SU-DHL-6 (cell line): Measurements from ENCODE around the gene KCNJ16.

Experiments used
- H2AFZ ChIP-seq: fragments of 200-600 bp; sonication (generic); 2 replicates; pipeline ENCODE4 v1.6.1; 2014; ENCODE audit warnings: low read depth, mild to moderate bottlenecking, moderate library complexity, mixed read lengths, antibody characterized with exemption, low read length; ENCODE audit not compliant: severe bottlenecking
- H3F3A ChIP-seq: fragments of 200-600 bp; shearing (Covaris generic); 2 replicates; pipeline ENCODE4 v1.6.0; 2016; ENCODE audit warnings: antibody characterized with exemption, mild to moderate bottlenecking; ENCODE audit not compliant: insufficient read depth
- H3K27ac ChIP-seq: fragments of 200-600 bp; sonication (generic); 2 replicates; pipeline ENCODE4 v1.5.1; 2016; ENCODE audit warnings: low read depth, mild to moderate bottlenecking, low read length, moderate library complexity, mixed read lengths
- H3K27me3 ChIP-seq: fragments of 200-600 bp; sonication (generic), shearing (Covaris generic); 2 replicates; pipeline ENCODE4 v1.6.0; 2014; ENCODE audit warnings: mild to moderate bottlenecking, low read length
- H3K36me3 ChIP-seq: fragments of 200-600 bp; sonication (generic); 2 replicates; pipeline ENCODE4 v1.6.1; 2014; ENCODE audit warnings: mild to moderate bottlenecking, low read length, mixed read lengths
- H3K4me2 ChIP-seq: fragments of 300-600, 200-600 bp; shearing (Covaris generic), sonication (generic); 2 replicates; pipeline ENCODE4 v1.6.0; 2014; ENCODE audit warnings: low read length, low read depth, mild to moderate bottlenecking; ENCODE audit not compliant: poor library complexity, severe bottlenecking
- H3K4me3 ChIP-seq: fragments of 200-600 bp; sonication (generic); 2 replicates; pipeline ENCODE4 v1.5.1; 2014; ENCODE audit warnings: antibody characterized with exemption, low read length, mild to moderate bottlenecking, mixed read lengths; ENCODE audit not compliant: insufficient read depth, poor library complexity, severe bottlenecking
- H3K79me2 ChIP-seq: fragments of 200-600 bp; sonication (generic); 2 replicates; pipeline ENCODE4 v1.6.1; 2014; ENCODE audit warnings: mild to moderate bottlenecking, low read length, moderate library complexity; ENCODE audit not compliant: insufficient read depth
- H3K9ac ChIP-seq: fragments of 200-600 bp; sonication (generic); 2 replicates; pipeline ENCODE4 v1.7.0; 2014; ENCODE audit warnings: mild to moderate bottlenecking, low read length
- H3K9me2 ChIP-seq: fragments of 200-600 bp; sonication (generic); replicated peaks from 2 replicates; pipeline ENCODE4 v1.6.1; 2014; ENCODE audit warnings: low read length; ENCODE audit not compliant: insufficient read depth
- H3K9me3 ChIP-seq: fragments of 200-600 bp; sonication (generic); 2 replicates; pipeline ENCODE4 v1.6.1; 2014; ENCODE audit warnings: low read length, mixed read lengths; ENCODE audit not compliant: insufficient read depth
- H4K20me1 ChIP-seq: fragments of 200-600 bp; sonication (generic); 2 replicates; pipeline ENCODE4 v1.6.1; 2014; ENCODE audit warnings: low read depth, mild to moderate bottlenecking, antibody characterized with exemption, low read length, moderate library complexity, mixed read lengths
- EZH2phosphoT487 ChIP-seq: fragments of 200-600 bp; sonication (generic), shearing (Covaris generic); conservative IDR thresholded peaks from 2 replicates; pipeline ENCODE4 v1.6.1; 2018; ENCODE audit warnings: mild to moderate bottlenecking, antibody characterized with exemption, low read length, moderate library complexity, mixed read lengths
- TF ChIP-seq, protein P1 (sequence below): fragments of 200-600 bp; sonication (generic); IDR thresholded peaks from one replicate; pipeline ENCODE4 v1.5.1; 2017; ENCODE audit warnings: antibody characterized with exemption, mild to moderate bottlenecking, low read length, moderate library complexity; ENCODE audit not compliant: insufficient read depth, poor library complexity, severe bottlenecking

KCNJ16 gene

DNA sequence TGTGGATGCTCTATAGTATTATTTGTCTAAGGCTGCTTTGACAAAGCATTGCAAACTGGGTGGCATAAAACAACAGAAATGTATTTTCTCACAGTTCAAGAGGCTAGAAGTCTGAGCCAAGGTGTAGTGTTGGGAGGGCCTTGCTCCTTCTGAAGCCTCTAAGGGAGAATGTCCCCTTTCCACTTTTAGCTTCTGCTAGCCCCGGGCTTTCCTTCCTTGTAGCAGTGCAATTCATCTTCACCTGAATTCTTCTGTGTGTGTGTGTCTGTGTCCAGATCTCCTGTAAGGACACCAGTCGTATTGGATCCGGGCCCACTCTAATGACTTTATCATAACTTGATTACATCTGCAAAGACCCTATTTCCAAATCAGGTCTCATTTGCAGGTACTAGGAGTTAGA lies 18.1 kb downstream of the KCNJ16 start:
- Histone ChIP-seq H3K4me2 (no peak overlapping the region), H3K79me2 (no peaks in the 10 kb centered on the region), H2AFZ (no peak overlapping the region), H3K9ac (no peak overlapping the region), H3K4me3 (no peak overlapping the region), H3K9me2 (no peaks in the 10 kb centered on the region), H3K27me3 (no peaks in the 10 kb centered on the region), H3F3A (no peaks in the 10 kb centered on the region), H3K27ac (no peak overlapping the region), H3K9me3 (no peaks in the 10 kb centered on the region), H4K20me1 (no peaks in the 10 kb centered on the region), H3K36me3 (no peaks in the 10 kb centered on the region)
- TF ChIP-seq, protein P1, sequence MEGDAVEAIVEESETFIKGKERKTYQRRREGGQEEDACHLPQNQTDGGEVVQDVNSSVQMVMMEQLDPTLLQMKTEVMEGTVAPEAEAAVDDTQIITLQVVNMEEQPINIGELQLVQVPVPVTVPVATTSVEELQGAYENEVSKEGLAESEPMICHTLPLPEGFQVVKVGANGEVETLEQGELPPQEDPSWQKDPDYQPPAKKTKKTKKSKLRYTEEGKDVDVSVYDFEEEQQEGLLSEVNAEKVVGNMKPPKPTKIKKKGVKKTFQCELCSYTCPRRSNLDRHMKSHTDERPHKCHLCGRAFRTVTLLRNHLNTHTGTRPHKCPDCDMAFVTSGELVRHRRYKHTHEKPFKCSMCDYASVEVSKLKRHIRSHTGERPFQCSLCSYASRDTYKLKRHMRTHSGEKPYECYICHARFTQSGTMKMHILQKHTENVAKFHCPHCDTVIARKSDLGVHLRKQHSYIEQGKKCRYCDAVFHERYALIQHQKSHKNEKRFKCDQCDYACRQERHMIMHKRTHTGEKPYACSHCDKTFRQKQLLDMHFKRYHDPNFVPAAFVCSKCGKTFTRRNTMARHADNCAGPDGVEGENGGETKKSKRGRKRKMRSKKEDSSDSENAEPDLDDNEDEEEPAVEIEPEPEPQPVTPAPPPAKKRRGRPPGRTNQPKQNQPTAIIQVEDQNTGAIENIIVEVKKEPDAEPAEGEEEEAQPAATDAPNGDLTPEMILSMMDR: no peak
- no peak for TF ChIP-seq EZH2phosphoT487

DNA sequence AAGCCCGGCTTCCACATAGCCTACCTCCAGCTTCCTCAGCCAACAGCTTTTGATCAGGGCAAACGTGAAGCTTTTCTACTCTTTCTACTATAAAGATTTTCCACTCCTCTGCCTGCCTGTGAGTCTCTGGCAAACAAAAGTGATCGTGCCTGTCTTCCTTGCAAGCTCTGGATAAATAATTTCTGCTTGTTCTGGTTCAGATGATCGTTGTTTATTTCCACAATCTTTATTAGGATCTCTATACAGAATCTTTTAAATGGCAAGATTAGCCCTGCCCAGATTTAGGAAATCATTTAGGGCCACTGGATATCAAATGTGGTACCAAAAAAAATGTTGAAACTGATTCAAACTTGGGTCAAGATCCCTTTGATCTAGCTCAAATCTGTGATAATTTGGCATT lies 20.4 kb downstream of the KCNJ16 start:
- Histone ChIP-seq H3K9me2 (no peaks in the 10 kb centered on the region), H3K4me3 (no peak overlapping the region), H3K79me2 (no peaks in the 10 kb centered on the region), H3F3A (no peaks in the 10 kb centered on the region), H3K27me3 (no peaks in the 10 kb centered on the region), H4K20me1 (no peaks in the 10 kb centered on the region), H3K4me2 (no peak overlapping the region), H3K27ac (no peak overlapping the region), H3K9ac (no peak overlapping the region), H3K36me3 (no peaks in the 10 kb centered on the region), H3K9me3 (no peaks in the 10 kb centered on the region), H2AFZ (no peak overlapping the region)
- no peak for TF ChIP-seq EZH2phosphoT487
- TF ChIP-seq, protein P1: no peak

DNA sequence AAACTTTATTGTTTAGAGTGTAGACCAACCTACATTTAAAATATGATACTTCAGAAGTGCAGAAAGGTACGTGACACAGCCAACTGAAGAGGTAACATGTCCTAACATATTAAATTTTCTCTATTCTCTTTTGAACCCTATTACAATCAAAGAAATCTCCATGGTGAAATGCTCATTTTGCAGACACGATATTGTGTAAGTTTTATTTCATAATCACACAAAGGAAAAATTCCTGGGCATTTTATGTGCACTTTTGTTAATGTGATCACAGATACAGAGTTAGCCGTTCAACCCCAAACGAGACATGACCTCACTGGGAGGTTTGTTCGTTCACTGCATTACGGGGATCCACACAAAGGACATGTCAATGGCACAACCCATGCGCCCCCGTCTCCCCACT lies 21.8 kb downstream of the KCNJ16 start:
- Histone ChIP-seq H2AFZ (no peak overlapping the region), H3K9me2 (no peaks in the 10 kb centered on the region), H3K4me2 (no peak overlapping the region), H3K79me2 (no peaks in the 10 kb centered on the region), H3K27ac (no peak overlapping the region), H3K27me3 (no peaks in the 10 kb centered on the region), H3K9me3 (no peaks in the 10 kb centered on the region), H3F3A (no peaks in the 10 kb centered on the region), H3K4me3 (no peak overlapping the region), H3K36me3 (no peaks in the 10 kb centered on the region), H4K20me1 (no peaks in the 10 kb centered on the region), H3K9ac (no peak overlapping the region)
- TF ChIP-seq, protein P1: no peak
- TF ChIP-seq EZH2phosphoT487: no peak
